SK-N-SH (cell line): ENCODE data around the gene FSTL5. TPM values are rescaled to one million over a fixed set of nuclear protein-coding genes. Genes with fewer than 3 reads are reported as not detected.
A peak's percentile ranks its signal among the peaks of the same experiment; 100 is the strongest.

Experiments used
- CTCF ChIA-PET: fragments of 300-600, 350-600 bp; formaldehyde crosslinking; extraction: SDS; loops from one replicate; lab custom pipeline; 2021; lab: Yijun Ruan, JAX
- POLR2A ChIA-PET: fragments of 350-600 bp; sonication (Branson Sonifier 250); formaldehyde crosslinking; extraction: SDS; loops from one replicate; lab custom pipeline; 2020; ENCODE audit warnings: antibody characterized with exemption, inconsistent platforms; lab: Yijun Ruan, JAX
- DNase-seq: peaks from one replicate; pipeline ENCODE4 v3.0.0; 2012
- H2AFZ ChIP-seq: fragments of 200-600 bp; sonication (generic); 2 replicates; pipeline ENCODE4 v1.8.1; 2016; ENCODE audit warnings: antibody characterized with exemption, mild to moderate bottlenecking, low read depth
- H3F3A ChIP-seq: fragments of 200-600 bp; sonication (generic); replicated peaks from 2 replicates; pipeline ENCODE3; 2016; ENCODE audit warnings: antibody characterized with exemption, mild to moderate bottlenecking; ENCODE audit not compliant: insufficient read depth
- H3K27ac ChIP-seq, 2 experiments: fragments of 200-500 bp in 1 of 2; fragments of 200-600 bp in 1 of 2; sonication (Bioruptor generic) in 1 of 2; sonication (generic), shearing (Covaris generic) in 1 of 2; 2 replicates each; pipeline versions ENCODE4 v1.5.1 to v1.6.1; 2014 to 2016; ENCODE audit warnings: low read depth in 2 of 2, inconsistent platforms in 1 of 2, low read length in 1 of 2, mild to moderate bottlenecking in 1 of 2, mixed read lengths in 1 of 2
- H3K27me3 ChIP-seq: fragments of 200-600 bp; sonication (generic), shearing (Covaris generic); 2 replicates; pipeline ENCODE4 v1.6.1; 2016; ENCODE audit warnings: mixed run types; ENCODE audit not compliant: insufficient read depth
- H3K36me3 ChIP-seq, 2 experiments: fragments of 200-500 bp in 1 of 2; fragments of 200-600 bp in 1 of 2; sonication (Bioruptor generic) in 1 of 2; sonication (generic) in 1 of 2; replicated peaks in 1 of 2; 2 replicates each; pipeline versions ENCODE3 to v1.5.1; 2014 to 2016; ENCODE audit warnings: low read length in 1 of 2, mild to moderate bottlenecking in 1 of 2; ENCODE audit not compliant: insufficient read depth in 2 of 2, control insufficient read depth in 1 of 2
- H3K4me1 ChIP-seq, 2 experiments: fragments of 200-500 bp in 1 of 2; fragments of 200-600 bp in 1 of 2; sonication (Bioruptor generic) in 1 of 2; sonication (generic), shearing (Covaris generic) in 1 of 2; 2 replicates each; pipeline versions ENCODE4 v1.5.1 to v1.6.1; 2014 to 2016; ENCODE audit warnings: low read depth in 1 of 2, low read length in 1 of 2, mixed run types in 1 of 2; ENCODE audit not compliant: insufficient read depth in 2 of 2, control insufficient read depth in 1 of 2
- H3K4me2 ChIP-seq: fragments of 200-600 bp; sonication (generic), shearing (Covaris generic); 2 replicates; pipeline ENCODE4 v1.6.1; 2017; ENCODE audit warnings: mixed run types
- H3K4me3 ChIP-seq, 2 experiments: fragments of 200-500 bp in 1 of 2; fragments of 200-600 bp in 1 of 2; sonication (Bioruptor generic) in 1 of 2; sonication (generic), shearing (Covaris generic) in 1 of 2; 2 replicates each; pipeline versions ENCODE4 v1.5.1 to v1.8.1; 2014 to 2016; ENCODE audit warnings: low read depth in 2 of 2, inconsistent platforms in 1 of 2, low read length in 1 of 2, mild to moderate bottlenecking in 1 of 2, mixed read lengths in 1 of 2, moderate library complexity in 1 of 2
- H3K79me2 ChIP-seq: fragments of 200-600 bp; sonication (generic); 2 replicates; pipeline ENCODE4 v1.8.1; 2017; ENCODE audit warnings: mild to moderate bottlenecking; ENCODE audit not compliant: insufficient read depth
- H3K9ac ChIP-seq: fragments of 200-600 bp; sonication (generic); 2 replicates; pipeline ENCODE4 v1.6.1; 2017; ENCODE audit warnings: mixed run types
- H3K9me2 ChIP-seq: fragments of 200-600 bp; sonication (generic); 2 replicates; pipeline ENCODE4 v1.6.1; 2017; ENCODE audit warnings: mixed run types
- H3K9me3 ChIP-seq: fragments of 200-600 bp; sonication (generic); 2 replicates; pipeline ENCODE4 v1.6.1; 2017; ENCODE audit warnings: mixed run types, mild to moderate bottlenecking, moderate library complexity
- H4K20me1 ChIP-seq: fragments of 200-600 bp; sonication (generic); 2 replicates; pipeline ENCODE4 v1.6.1; 2017; ENCODE audit warnings: mild to moderate bottlenecking, mixed run types; ENCODE audit not compliant: insufficient read depth
- CTCF ChIP-seq: fragments of 200-600 bp; sonication (generic); IDR thresholded peaks from 2 replicates; pipeline ENCODE4 v1.6.1; 2017; ENCODE audit warnings: antibody characterized with exemption, mild to moderate bottlenecking, moderate library complexity
- EP300 ChIP-seq, 2 experiments: IDR thresholded peaks; 2 replicates each; pipeline versions ENCODE4 v1.4.0 to v1.6.1; 2012; ENCODE audit warnings: borderline replicate concordance in 1 of 2, low read depth in 1 of 2, low read length in 1 of 2
- EZH2phosphoT487 ChIP-seq: fragments of 200-600 bp; sonication (generic); IDR thresholded peaks from 2 replicates; pipeline ENCODE4 v1.6.1; 2017; ENCODE audit warnings: low read depth, mixed run types, mild to moderate bottlenecking, antibody characterized with exemption, moderate library complexity, borderline replicate concordance
- FOSL2 ChIP-seq: IDR thresholded peaks from 2 replicates; pipeline ENCODE4 v1.4.0; 2012; ENCODE audit warnings: low read depth, mild to moderate bottlenecking, moderate library complexity, borderline replicate concordance
- GABPA ChIP-seq: IDR thresholded peaks from 2 replicates; pipeline ENCODE4 v1.4.0; 2012; ENCODE audit warnings: low read depth, mild to moderate bottlenecking
- GATA2 ChIP-seq: sonication (generic); formaldehyde crosslinking; IDR thresholded peaks from 2 replicates; pipeline ENCODE4 v1.5.0; 2020; ENCODE audit warnings: mild to moderate bottlenecking, missing genetic modification reagents
- IRF3 ChIP-seq: fragments of 150-350 bp; IDR thresholded peaks from 2 replicates; pipeline ENCODE4 v1.6.1; 2016; ENCODE audit warnings: mild to moderate bottlenecking, low read depth, low read length
- JUND ChIP-seq: IDR thresholded peaks from 2 replicates; pipeline ENCODE4 v1.4.0; 2012
- MXI1 ChIP-seq: IDR thresholded peaks from 2 replicates; pipeline ENCODE4 v1.6.1; 2012; ENCODE audit warnings: mild to moderate bottlenecking, low read depth, low read length, improper control_type of control experiment
- NFIC ChIP-seq: IDR thresholded peaks from 2 replicates; pipeline ENCODE4 v1.4.0; 2012; ENCODE audit warnings: borderline replicate concordance
- RAD21 ChIP-seq: IDR thresholded peaks from 2 replicates; pipeline ENCODE4 v1.6.1; 2012; ENCODE audit warnings: mild to moderate bottlenecking, low read length
- REST ChIP-seq: IDR thresholded peaks from 2 replicates; pipeline ENCODE4 v1.6.1; 2012; ENCODE audit warnings: mild to moderate bottlenecking, low read depth, low read length, moderate library complexity
- RXRA ChIP-seq: IDR thresholded peaks from 2 replicates; pipeline ENCODE4 v1.4.0; 2012; ENCODE audit warnings: low read depth, mild to moderate bottlenecking, borderline replicate concordance
- SIN3A ChIP-seq: IDR thresholded peaks from 2 replicates; pipeline ENCODE4 v1.6.1; 2012; ENCODE audit warnings: low read depth, mild to moderate bottlenecking, low read length, moderate library complexity, borderline replicate concordance
- SMC3 ChIP-seq: IDR thresholded peaks from 2 replicates; pipeline ENCODE4 v1.6.1; 2012; ENCODE audit warnings: low read depth, low read length, improper control_type of control experiment
- TCF12 ChIP-seq: IDR thresholded peaks from 2 replicates; pipeline ENCODE4 v1.4.0; 2012
- TEAD4 ChIP-seq: IDR thresholded peaks from 2 replicates; pipeline ENCODE4 v1.4.0; 2012; ENCODE audit warnings: mild to moderate bottlenecking, borderline replicate concordance; ENCODE audit not compliant: insufficient read depth
- USF1 ChIP-seq: IDR thresholded peaks from 2 replicates; pipeline ENCODE4 v1.4.0; 2012; ENCODE audit warnings: low read depth, borderline replicate concordance
- USF2 ChIP-seq: fragments of 150-350 bp; IDR thresholded peaks from 2 replicates; pipeline ENCODE4 v1.6.1; 2017; ENCODE audit warnings: antibody characterized with exemption, low read length, low read depth, borderline replicate concordance
- WGBS: methylation state at CpG from one replicate; pipeline ENCODE4 v1.1.6; 2017; ENCODE audit warnings: low lambda C conversion rate; 5-methylcytosine and 5-hydroxymethylcytosine counted together
- polyA plus RNA-seq, 3 experiments: library from polyadenylated mRNA; depleted of rRNA; stranded (reverse); fragments of >200 nt; gene quantifications; 2 replicates each; pipeline ENCODE4 v1.2.3, GENCODE V29; 2012

FSTL5 gene
- polyA plus RNA-seq, 1 of the 3 experiments (the other 2 are of a cell fraction) = 0.07 TPM

- no peak overlapping the region for H3K9ac ChIP-seq
- H3K36me3 ChIP-seq = no peaks in the 10 kb centered on the region
- H3K4me1 ChIP-seq = peaks cover 0 to 8% of the 10 kb centered on the region in 2 experiments; a peak in 2 of 4 replicates
- no peaks in the 10 kb centered on the region for H3K9me3 ChIP-seq
- DNase-seq = no peak
- TF ChIP-seq TCF12 (no peak), MXI1 (no peak), EP300 (IDR thresholded peaks at IDR 0.05; ENCODE audit: borderline replicate concordance in 1 of 2, low read depth in 1 of 2, low read length in 1 of 2) (no peak), FOSL2 (no peak), GABPA (no peak), IRF3 (no peak), GATA2 (CRISPR knock-in tag) (no peak), CTCF (no peak), SMC3 (no peak), TEAD4 (no peak)
- POLR2A ChIA-PET = no interaction called here
- no peaks in the 10 kb centered on the region for H3F3A ChIP-seq
- H3K27me3 ChIP-seq = no peaks in the 10 kb centered on the region
- H3K9me2 ChIP-seq = 0 out of 2 replicates have a peak, but pooled peaks cover 5% of the 10 kb centered on the region
- no peak overlapping the region for H3K27ac ChIP-seq
- no peak overlapping the region for H2AFZ ChIP-seq
- WGBS = 36% methylated on average over 1 of the region's 1 CpG
- no peaks in the 10 kb centered on the region for H4K20me1 ChIP-seq
- no peaks in the 10 kb centered on the region; the same call in 1 of the 2 replicates for H3K79me2 ChIP-seq
- no peak overlapping the region for H3K4me3 ChIP-seq
- no peak overlapping the region for H3K4me2 ChIP-seq
- CTCF ChIA-PET = no interaction called here
These were observed 104.1 kb downstream of the FSTL5 start for GRCh38 chr4:162059656-162060055.

- H3K27ac ChIP-seq = peak overlapping the region in 1 of 2 experiments; percentile 55; a peak in 2 of 4 replicates
- no peak for TF ChIP-seq RAD21
- TF ChIP-seq FOSL2 = no peak
- no peak for TF ChIP-seq EZH2phosphoT487
- TF ChIP-seq SIN3A = no peak
- TF ChIP-seq USF1 = no peak
- no peak for TF ChIP-seq NFIC
- no peak for TF ChIP-seq JUND
- TF ChIP-seq USF2 = no peak
- no peak for TF ChIP-seq REST
- TF ChIP-seq GATA2 (CRISPR knock-in tag) = no peak
- TF ChIP-seq RXRA = no peak
- TF ChIP-seq, all 33 proteins: peak for 0
- CTCF ChIA-PET = no interaction called here
- peak; percentile 7 for DNase-seq
- POLR2A ChIA-PET = interaction anchor here (0.6 kb wide), 1 partner anchor 721 kb away, joined by 3 read pairs; no protein-coding TSS in a partner anchor
- 46% methylated on average over 8 of the region's 8 CpGs for WGBS
- Histone ChIP-seq H3K4me1 (peaks cover 0 to 8% of the 10 kb centered on the region in 2 experiments; a peak in 2 of 4 replicates), H2AFZ (peak overlapping the region; percentile 63), H3K9me2 (no peaks in the 10 kb centered on the region), H3K36me3 (no peaks in the 10 kb centered on the region), H3K9ac (no peak overlapping the region), H3K4me3 (no peak overlapping the region), H4K20me1 (no peaks in the 10 kb centered on the region), H3F3A (no peaks in the 10 kb centered on the region), H3K9me3 (no peaks in the 10 kb centered on the region), H3K79me2 (no peaks in the 10 kb centered on the region; the same call in 1 of the 2 replicates), H3K27me3 (no peaks in the 10 kb centered on the region), H3K4me2 (no peak overlapping the region)
These were observed 106.8 kb downstream of the FSTL5 start for GRCh38 chr4:162056990-162057389.
